Measurements from ENCODE around the gene FASLG. TPM values are rescaled to one million over a fixed set of nuclear protein-coding genes. Genes with fewer than 3 reads are reported as not detected.

The FASLG gene
- total RNA-seq, 1 experiment from 2014 or later: not detected

DNA sequence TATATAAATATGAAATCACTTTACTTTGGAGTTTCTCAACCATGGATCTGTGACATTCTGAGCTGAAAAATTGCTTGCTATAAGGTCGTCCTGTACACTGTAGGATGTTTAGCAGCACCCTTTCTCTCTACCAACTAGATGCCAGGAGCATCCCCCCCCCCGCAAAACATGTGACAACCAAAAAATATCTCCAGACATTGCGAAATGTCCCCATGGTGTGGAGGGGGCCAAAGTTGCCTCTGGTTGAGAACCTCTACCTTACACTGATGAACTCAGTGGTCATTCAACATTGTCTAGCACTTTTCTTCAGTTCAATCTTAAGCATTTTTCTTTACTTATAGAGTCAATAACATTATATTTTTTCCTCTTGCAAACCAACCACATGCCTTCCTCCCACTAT is 9.2 kb downstream of the FASLG start:
- H3K9me3 ChIP-seq (ENCODE audit: control insufficient read depth, insufficient read depth, low read depth, low read length): no peaks in the 10 kb centered on the region
- DNase-seq (ENCODE audit: low read depth, low spot score): no peak
- no peak for TF ChIP-seq POLR2AphosphoS5 (IDR thresholded peaks at IDR 0.05; ENCODE audit: low read depth, low read length)
- TF ChIP-seq, protein P1, sequence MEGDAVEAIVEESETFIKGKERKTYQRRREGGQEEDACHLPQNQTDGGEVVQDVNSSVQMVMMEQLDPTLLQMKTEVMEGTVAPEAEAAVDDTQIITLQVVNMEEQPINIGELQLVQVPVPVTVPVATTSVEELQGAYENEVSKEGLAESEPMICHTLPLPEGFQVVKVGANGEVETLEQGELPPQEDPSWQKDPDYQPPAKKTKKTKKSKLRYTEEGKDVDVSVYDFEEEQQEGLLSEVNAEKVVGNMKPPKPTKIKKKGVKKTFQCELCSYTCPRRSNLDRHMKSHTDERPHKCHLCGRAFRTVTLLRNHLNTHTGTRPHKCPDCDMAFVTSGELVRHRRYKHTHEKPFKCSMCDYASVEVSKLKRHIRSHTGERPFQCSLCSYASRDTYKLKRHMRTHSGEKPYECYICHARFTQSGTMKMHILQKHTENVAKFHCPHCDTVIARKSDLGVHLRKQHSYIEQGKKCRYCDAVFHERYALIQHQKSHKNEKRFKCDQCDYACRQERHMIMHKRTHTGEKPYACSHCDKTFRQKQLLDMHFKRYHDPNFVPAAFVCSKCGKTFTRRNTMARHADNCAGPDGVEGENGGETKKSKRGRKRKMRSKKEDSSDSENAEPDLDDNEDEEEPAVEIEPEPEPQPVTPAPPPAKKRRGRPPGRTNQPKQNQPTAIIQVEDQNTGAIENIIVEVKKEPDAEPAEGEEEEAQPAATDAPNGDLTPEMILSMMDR (IDR thresholded peaks at IDR 0.05): no peak
- no peak for TF ChIP-seq TCF7L2 (IDR thresholded peaks at IDR 0.05; ENCODE audit: low read depth, low read length)
- TF ChIP-seq SIN3A (IDR thresholded peaks at IDR 0.05; ENCODE audit: borderline replicate concordance, insufficient read depth, low read depth, low read length): no peak
- no peak for TF ChIP-seq REST (IDR thresholded peaks at IDR 0.05; ENCODE audit: insufficient read depth in 1 of 2, low read depth in 2 of 2, low read length in 1 of 2)
- H3K4me3 ChIP-seq (ENCODE audit: low read depth in 2 of 2, low read length in 2 of 2): no peak overlapping the region
- CTCF ChIA-PET: no interaction called here
- H3K36me3 ChIP-seq (ENCODE audit: control insufficient read depth, insufficient read depth, low read length): no peaks in the 10 kb centered on the region
- intact Hi-C loops (cut with micrococcal nuclease; ENCODE audit: unreplicated experiment) (no loop called here), in situ Hi-C loops (cut with HindIII; ENCODE audit: low pct_unique_long_range_greater_than_20kb, low sequenced_read_pairs) (no loop called here)
- H3K27me3 ChIP-seq (ENCODE audit: control insufficient read depth, insufficient read depth, low read length): no peaks in the 10 kb centered on the region
- H3K4me1 ChIP-seq (ENCODE audit: control insufficient read depth, insufficient read depth, low read length): no peaks in the 10 kb centered on the region
- no peak for ATAC-seq
- H3K27ac ChIP-seq (ENCODE audit: low read length): no peak overlapping the region
- BruUV-seq (replicated peaks): no TSS peak
- POLR2A ChIA-PET: no interaction called here

- in situ Hi-C loops (cut with HindIII; ENCODE audit: low pct_unique_long_range_greater_than_20kb, low sequenced_read_pairs): no loop called here
- CTCF ChIA-PET: no interaction called here
- intact Hi-C loops (cut with micrococcal nuclease; ENCODE audit: unreplicated experiment): no loop called here
Observed at GRCh38 chr1:172669011-172669410, 10.1 kb downstream of the FASLG start.

More at GRCh38 chr1:172669011-172669410, 10.1 kb downstream of the FASLG start:
- H3K4me1 ChIP-seq (ENCODE audit: control insufficient read depth, insufficient read depth, low read length): no peaks in the 10 kb centered on the region
- DNase-seq (ENCODE audit: low read depth, low spot score) (no peak), ATAC-seq (no peak)
- no TSS peak for BruUV-seq (replicated peaks)
- H3K4me3 ChIP-seq (ENCODE audit: low read depth in 2 of 2, low read length in 2 of 2): no peak overlapping the region
- no peaks in the 10 kb centered on the region for H3K36me3 ChIP-seq (ENCODE audit: control insufficient read depth, insufficient read depth, low read length)
- TF ChIP-seq SIN3A (IDR thresholded peaks at IDR 0.05; ENCODE audit: borderline replicate concordance, insufficient read depth, low read depth, low read length) (no peak), TCF7L2 (IDR thresholded peaks at IDR 0.05; ENCODE audit: low read depth, low read length) (no peak), POLR2AphosphoS5 (IDR thresholded peaks at IDR 0.05; ENCODE audit: low read depth, low read length) (no peak), REST (IDR thresholded peaks at IDR 0.05; ENCODE audit: insufficient read depth in 1 of 2, low read depth in 2 of 2, low read length in 1 of 2) (no peak)
- TF ChIP-seq, protein P1 (IDR thresholded peaks at IDR 0.05): no peak
- H3K9me3 ChIP-seq (ENCODE audit: control insufficient read depth, insufficient read depth, low read depth, low read length): no peaks in the 10 kb centered on the region
- POLR2A ChIA-PET: no interaction called here
- no peaks in the 10 kb centered on the region for H3K27me3 ChIP-seq (ENCODE audit: control insufficient read depth, insufficient read depth, low read length)
- no peak overlapping the region for H3K27ac ChIP-seq (ENCODE audit: low read length)
